OCI-LY1 (cell line): ENCODE results near the gene MYO9A.

Source experiments
- H2AFZ ChIP-seq: fragments of 200-600 bp; sonication (generic), shearing (Covaris generic); 2 replicates; pipeline ENCODE4 v1.6.0; 2014; ENCODE audit warnings: antibody characterized with exemption, mild to moderate bottlenecking, low read length
- H3F3A ChIP-seq: fragments of 200-600 bp; sonication (generic), shearing (Covaris generic); 2 replicates; pipeline ENCODE4 v1.6.0; 2014; ENCODE audit warnings: mild to moderate bottlenecking, antibody characterized with exemption, low read length, moderate library complexity; ENCODE audit not compliant: insufficient read depth
- H3K27ac ChIP-seq: fragments of 200-600 bp; sonication (generic); 2 replicates; pipeline ENCODE4 v1.5.1; 2014; ENCODE audit warnings: low read length, mixed run types, mild to moderate bottlenecking, low read depth; ENCODE audit not compliant: poor library complexity, severe bottlenecking
- H3K27me3 ChIP-seq: fragments of 200-600 bp; sonication (generic); 2 replicates; pipeline ENCODE4 v1.6.0; 2014; ENCODE audit warnings: antibody characterized with exemption, mild to moderate bottlenecking, low read length, moderate library complexity; ENCODE audit not compliant: insufficient read depth
- H3K36me3 ChIP-seq: fragments of 200-600 bp; sonication (generic); 2 replicates; pipeline ENCODE4 v1.6.1; 2014; ENCODE audit warnings: mild to moderate bottlenecking, antibody characterized with exemption, low read length, moderate library complexity, mixed read lengths; ENCODE audit not compliant: insufficient read depth
- H3K4me1 ChIP-seq: fragments of 200-600 bp; sonication (generic); 2 replicates; pipeline ENCODE4 v1.5.1; 2014; ENCODE audit warnings: mild to moderate bottlenecking, low read length, moderate library complexity; ENCODE audit not compliant: insufficient read depth, severe bottlenecking
- H3K4me2 ChIP-seq: fragments of 200-600 bp; sonication (generic), shearing (Covaris generic); 2 replicates; pipeline ENCODE4 v1.6.1; 2014; ENCODE audit warnings: low read length
- H3K4me3 ChIP-seq: fragments of 200-600 bp; sonication (generic); 2 replicates; pipeline ENCODE4 v1.5.1; 2014; ENCODE audit warnings: low read length, low read depth, mild to moderate bottlenecking, mixed read lengths; ENCODE audit not compliant: poor library complexity, severe bottlenecking
- H3K79me2 ChIP-seq: fragments of 200-600 bp; shearing (Covaris generic); 2 replicates; pipeline ENCODE4 v1.6.1; 2016; ENCODE audit warnings: mixed run types, low read length, mixed read lengths; ENCODE audit not compliant: insufficient read depth
- H3K9ac ChIP-seq: fragments of 200-600 bp; sonication (generic), shearing (Covaris generic); 2 replicates; pipeline ENCODE4 v1.6.1; 2014; ENCODE audit warnings: mild to moderate bottlenecking, low read length, mixed read lengths
- H3K9me2 ChIP-seq: fragments of 200-600 bp; sonication (generic), shearing (Covaris generic); 2 replicates; pipeline ENCODE4 v1.6.1; 2014; ENCODE audit warnings: low read depth, mild to moderate bottlenecking, low read length, mixed read lengths
- H3K9me3 ChIP-seq: fragments of 200-600 bp; shearing (Covaris generic); 2 replicates; pipeline ENCODE4 v1.6.1; 2014; ENCODE audit warnings: low read length, mixed read lengths
- H4K20me1 ChIP-seq: fragments of 200-600 bp; sonication (generic), shearing (Covaris generic); 2 replicates; pipeline ENCODE4 v1.6.0; 2016; ENCODE audit warnings: mild to moderate bottlenecking, low read length; ENCODE audit not compliant: insufficient read depth
- CTCF ChIP-seq: fragments of 200-600 bp; sonication (generic), shearing (Covaris generic); IDR thresholded peaks from 2 replicates; pipeline ENCODE4 v1.5.1; 2017; ENCODE audit warnings: mild to moderate bottlenecking, antibody characterized with exemption, low read length, moderate library complexity, mixed read lengths
- EZH2 ChIP-seq: fragments of 200-600 bp; sonication (generic), shearing (Covaris generic); IDR thresholded peaks from 2 replicates; pipeline ENCODE4 v1.8.0; 2017; ENCODE audit warnings: borderline replicate concordance, mixed run types, mild to moderate bottlenecking, antibody characterized with exemption, low read length, moderate library complexity, mixed read lengths

The MYO9A gene

GRCh38 chr15:71791975-71792374 is 326.0 kb downstream of the MYO9A start:
- no peak overlapping the region for H3K4me2 ChIP-seq

GRCh38 chr15:71790081-71790480 is 327.9 kb downstream of the MYO9A start:
- H3K4me3 ChIP-seq: no peak overlapping the region
- H3K27me3 ChIP-seq: no peaks in the 10 kb centered on the region
- TF ChIP-seq EZH2 (no peak), CTCF (no peak)
- no peaks in the 10 kb centered on the region for H3K9me3 ChIP-seq
- H3K9ac ChIP-seq: no peak overlapping the region
- no peaks in the 10 kb centered on the region for H3F3A ChIP-seq
- H3K9me2 ChIP-seq: no peaks in the 10 kb centered on the region
- H3K4me2 ChIP-seq: no peak overlapping the region
- no peak overlapping the region for H2AFZ ChIP-seq
- no peak overlapping the region for H3K27ac ChIP-seq
- H3K36me3 ChIP-seq: no peaks in the 10 kb centered on the region
- H3K4me1 ChIP-seq: no peaks in the 10 kb centered on the region
- no peaks in the 10 kb centered on the region for H4K20me1 ChIP-seq
- H3K79me2 ChIP-seq: no peaks in the 10 kb centered on the region

More at GRCh38 chr15:71791975-71792374, 326.0 kb downstream of the MYO9A start:
- no peak for TF ChIP-seq CTCF
- TF ChIP-seq EZH2: no peak
- Histone ChIP-seq H3K4me3 (no peak overlapping the region), H3K9me3 (no peaks in the 10 kb centered on the region), H3K36me3 (no peaks in the 10 kb centered on the region), H3K27ac (no peak overlapping the region), H3K9ac (no peak overlapping the region), H3K4me1 (no peaks in the 10 kb centered on the region), H4K20me1 (no peaks in the 10 kb centered on the region), H3K79me2 (no peaks in the 10 kb centered on the region), H2AFZ (no peak overlapping the region), H3K9me2 (no peaks in the 10 kb centered on the region), H3K27me3 (no peaks in the 10 kb centered on the region), H3F3A (no peaks in the 10 kb centered on the region)

- Histone ChIP-seq H4K20me1 (no peaks in the 10 kb centered on the region), H3K79me2 (no peaks in the 10 kb centered on the region), H3F3A (no peaks in the 10 kb centered on the region), H3K4me2 (no peak overlapping the region), H3K36me3 (no peaks in the 10 kb centered on the region), H3K4me3 (no peak overlapping the region), H3K27me3 (no peaks in the 10 kb centered on the region), H2AFZ (no peak overlapping the region), H3K9ac (no peak overlapping the region), H3K9me3 (no peaks in the 10 kb centered on the region), H3K4me1 (no peaks in the 10 kb centered on the region), H3K9me2 (no peaks in the 10 kb centered on the region), H3K27ac (no peak overlapping the region)
- TF ChIP-seq EZH2 (no peak), CTCF (no peak)
These were observed 328.3 kb downstream of the MYO9A start for GRCh38 chr15:71789616-71790015.
